Measurements from ENCODE around the gene GPATCH3. TPM values are rescaled to one million over a fixed set of nuclear protein-coding genes. Genes with fewer than 3 reads are reported as not detected.
"Not testable (repeated sequence)": the region's sequence is repeated elsewhere in the genome, so short reads cannot be mapped to it uniquely, and the experiment has no call there.

GPATCH3 gene
- polyA plus RNA-seq, 1 of the 3 experiments (the other 2 are of a cell fraction) = 11.1 TPM

DNA sequence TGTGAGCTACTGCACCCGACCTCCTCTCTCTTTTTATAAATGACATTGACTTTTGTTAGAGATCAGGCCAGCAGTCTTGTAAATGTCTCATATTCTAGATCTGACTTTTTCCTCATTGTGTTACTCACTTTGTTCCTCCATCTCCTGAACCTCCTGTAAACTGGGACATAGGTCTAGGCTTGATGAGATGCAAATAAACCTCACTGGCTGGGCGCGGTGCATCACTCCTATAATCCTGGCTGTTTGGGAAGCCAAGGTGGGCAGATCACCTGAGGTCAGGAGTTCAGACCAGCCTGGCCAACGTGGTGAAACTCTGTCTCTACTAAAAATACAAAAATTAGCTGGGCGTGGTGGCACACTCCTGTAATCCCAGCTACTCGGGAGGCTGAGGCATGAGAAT lies 52.4 kb downstream of the GPATCH3 start:
- CTCF ChIA-PET = interaction anchor here (0.7 kb wide), 1 partner anchor 32 kb away, joined by 3 read pairs; no protein-coding TSS in a partner anchor
- H3K9me2 ChIP-seq; H2AFZ ChIP-seq (ENCODE audit: low read depth); H3K27me3 ChIP-seq (ENCODE audit: insufficient read depth); DNase-seq; H3K9me3 ChIP-seq; H3K4me2 ChIP-seq; H3K4me3 ChIP-seq (ENCODE audit: low read depth in 2 of 2, low read length in 1 of 2); H3K4me1 ChIP-seq (ENCODE audit: control insufficient read depth in 1 of 2, insufficient read depth in 2 of 2, low read depth in 1 of 2, low read length in 1 of 2); H3K9ac ChIP-seq; H4K20me1 ChIP-seq (ENCODE audit: insufficient read depth); POLR2A ChIA-PET: not testable (repeated sequence)
- peaks cover 18% of the 10 kb centered on the region for H3F3A ChIP-seq (replicated peaks; ENCODE audit: insufficient read depth)
- peaks cover 13 to 35% of the 10 kb centered on the region in 2 experiments for H3K36me3 ChIP-seq (replicated peaks in 1 of 2; ENCODE audit: control insufficient read depth in 1 of 2, insufficient read depth in 2 of 2, low read length in 1 of 2)
- 84% methylated on average over 6 of the region's 6 CpGs for WGBS (ENCODE audit: low lambda C conversion rate)
- peaks cover 15% of the 10 kb centered on the region; the same call in 1 of the 2 replicates for H3K79me2 ChIP-seq (ENCODE audit: insufficient read depth)
- peak overlapping the region in 1 of 2 experiments; percentile 80; a peak in 1 of 4 replicates for H3K27ac ChIP-seq (ENCODE audit: low read depth in 2 of 2, low read length in 1 of 2)

DNA sequence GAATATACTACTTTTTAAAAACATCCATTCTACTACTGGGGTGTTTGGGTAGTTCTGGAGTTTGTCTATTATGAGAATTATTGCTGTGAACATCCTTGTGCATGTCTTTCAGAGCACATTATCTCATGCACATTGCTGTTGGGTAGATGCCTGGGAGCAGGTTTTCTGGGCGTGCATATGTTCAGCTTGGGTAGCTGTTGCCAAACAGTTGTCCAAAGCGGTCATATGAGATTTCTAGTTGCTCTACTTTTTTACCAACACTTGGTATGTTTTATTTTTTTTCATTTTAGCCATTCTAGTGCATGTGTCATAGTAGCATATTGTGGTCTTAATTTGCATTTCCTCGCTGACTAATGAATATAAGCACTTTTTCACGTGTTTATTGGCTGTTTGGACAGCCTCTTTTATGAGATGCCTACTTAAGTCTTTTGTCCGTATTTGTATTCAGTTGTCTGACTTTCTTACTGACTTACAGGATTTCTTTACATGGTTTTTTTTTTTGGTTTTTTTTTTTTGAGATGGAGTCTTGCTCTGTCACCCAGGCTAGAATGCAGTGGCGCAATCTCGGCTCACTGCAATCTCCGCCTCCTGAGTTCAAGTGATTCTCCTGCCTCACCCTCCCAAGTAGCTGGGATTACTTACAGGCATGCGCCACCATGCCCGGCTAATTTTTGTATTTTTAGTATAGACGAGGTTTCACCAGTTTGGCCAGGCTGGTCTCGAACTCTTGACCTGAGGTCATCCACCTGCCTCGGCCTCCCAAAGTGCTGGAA lies 55.7 kb downstream of the GPATCH3 start:
- Histone ChIP-seq H3K9me3 (no peaks in the 10 kb centered on the region), H3K4me2 (no peak overlapping the region), H4K20me1 (ENCODE audit: insufficient read depth) (no peaks in the 10 kb centered on the region), H3K9ac (no peak overlapping the region), H3K9me2 (no peaks in the 10 kb centered on the region), H2AFZ (ENCODE audit: low read depth) (no peak overlapping the region), H3K4me1 (ENCODE audit: control insufficient read depth in 1 of 2, insufficient read depth in 2 of 2, low read depth in 1 of 2, low read length in 1 of 2) (peaks cover 0 to 8% of the 10 kb centered on the region in 2 experiments; a peak in 1 of 4 replicates), H3K4me3 (ENCODE audit: low read depth in 2 of 2, low read length in 1 of 2) (no peak overlapping the region), H3F3A (replicated peaks; ENCODE audit: insufficient read depth) (peaks cover 13% of the 10 kb centered on the region), H3K27ac (ENCODE audit: low read depth in 2 of 2, low read length in 1 of 2) (no peak overlapping the region), H3K79me2 (ENCODE audit: insufficient read depth) (peaks cover 19% of the 10 kb centered on the region; the same call in 1 of the 2 replicates), H3K27me3 (ENCODE audit: insufficient read depth) (no peaks in the 10 kb centered on the region), H3K36me3 (replicated peaks in 1 of 2; ENCODE audit: control insufficient read depth in 1 of 2, insufficient read depth in 2 of 2, low read length in 1 of 2) (peaks cover 9 to 16% of the 10 kb centered on the region in 2 experiments)
- WGBS (ENCODE audit: low lambda C conversion rate) = 93% methylated on average over 10 of the region's 13 CpGs
- TF ChIP-seq RCOR1 (IDR thresholded peaks at IDR 0.05; ENCODE audit: low read length) (no peak), MEF2A (IDR thresholded peaks at IDR 0.05; ENCODE audit: borderline replicate concordance, low read depth) (no peak), SIN3A (IDR thresholded peaks at IDR 0.05; ENCODE audit: borderline replicate concordance, low read depth, low read length) (no peak), USF2 (IDR thresholded peaks at IDR 0.05; ENCODE audit: borderline replicate concordance, low read depth, low read length) (no peak), TEAD4 (IDR thresholded peaks at IDR 0.05; ENCODE audit: borderline replicate concordance, insufficient read depth) (no peak), EP300 (IDR thresholded peaks at IDR 0.05; ENCODE audit: borderline replicate concordance in 1 of 2, low read depth in 1 of 2, low read length in 1 of 2) (no peak), FOXM1 (IDR thresholded peaks at IDR 0.05; ENCODE audit: low read depth) (no peak), GATA2 (CRISPR knock-in tag; IDR thresholded peaks at IDR 0.05) (no peak), IRF3 (IDR thresholded peaks at IDR 0.05; ENCODE audit: low read depth, low read length) (no peak), PBX3 (IDR thresholded peaks at IDR 0.05) (no peak), FOXJ3 (CRISPR knock-in tag; IDR thresholded peaks at IDR 0.05) (no peak), RAD21 (IDR thresholded peaks at IDR 0.05; ENCODE audit: low read length) (no peak), CHD2 (IDR thresholded peaks at IDR 0.05; ENCODE audit: low read length, partially characterized antibody) (no peak)
- TF ChIP-seq, protein P1, sequence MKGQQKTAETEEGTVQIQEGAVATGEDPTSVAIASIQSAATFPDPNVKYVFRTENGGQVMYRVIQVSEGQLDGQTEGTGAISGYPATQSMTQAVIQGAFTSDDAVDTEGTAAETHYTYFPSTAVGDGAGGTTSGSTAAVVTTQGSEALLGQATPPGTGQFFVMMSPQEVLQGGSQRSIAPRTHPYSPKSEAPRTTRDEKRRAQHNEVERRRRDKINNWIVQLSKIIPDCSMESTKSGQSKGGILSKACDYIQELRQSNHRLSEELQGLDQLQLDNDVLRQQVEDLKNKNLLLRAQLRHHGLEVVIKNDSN (IDR thresholded peaks at IDR 0.05; ENCODE audit: borderline replicate concordance, low read depth) = no peak
- TF ChIP-seq, protein P2, sequence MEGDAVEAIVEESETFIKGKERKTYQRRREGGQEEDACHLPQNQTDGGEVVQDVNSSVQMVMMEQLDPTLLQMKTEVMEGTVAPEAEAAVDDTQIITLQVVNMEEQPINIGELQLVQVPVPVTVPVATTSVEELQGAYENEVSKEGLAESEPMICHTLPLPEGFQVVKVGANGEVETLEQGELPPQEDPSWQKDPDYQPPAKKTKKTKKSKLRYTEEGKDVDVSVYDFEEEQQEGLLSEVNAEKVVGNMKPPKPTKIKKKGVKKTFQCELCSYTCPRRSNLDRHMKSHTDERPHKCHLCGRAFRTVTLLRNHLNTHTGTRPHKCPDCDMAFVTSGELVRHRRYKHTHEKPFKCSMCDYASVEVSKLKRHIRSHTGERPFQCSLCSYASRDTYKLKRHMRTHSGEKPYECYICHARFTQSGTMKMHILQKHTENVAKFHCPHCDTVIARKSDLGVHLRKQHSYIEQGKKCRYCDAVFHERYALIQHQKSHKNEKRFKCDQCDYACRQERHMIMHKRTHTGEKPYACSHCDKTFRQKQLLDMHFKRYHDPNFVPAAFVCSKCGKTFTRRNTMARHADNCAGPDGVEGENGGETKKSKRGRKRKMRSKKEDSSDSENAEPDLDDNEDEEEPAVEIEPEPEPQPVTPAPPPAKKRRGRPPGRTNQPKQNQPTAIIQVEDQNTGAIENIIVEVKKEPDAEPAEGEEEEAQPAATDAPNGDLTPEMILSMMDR (IDR thresholded peaks at IDR 0.05) = no peak
- ChIA-PET CTCF (interaction anchor here (1.2 kb wide), 1 partner anchor 243 kb away, joined by 4 read pairs; no protein-coding TSS in a partner anchor), POLR2A (no interaction called here)
- DNase-seq = no peak

Data from SK-N-SH (cell line).